ENCODE data around the gene WDR87.

The WDR87 gene

GRCh38 chr19:37905946-37906868 lies at the start of gene WDR87:
Gene WDR87 (minus strand): TSS chr19:37906594. CDS start chr19:37898239, 8,355 bp downstream.
- DNase-seq = peak; percentile 75

DNA sequence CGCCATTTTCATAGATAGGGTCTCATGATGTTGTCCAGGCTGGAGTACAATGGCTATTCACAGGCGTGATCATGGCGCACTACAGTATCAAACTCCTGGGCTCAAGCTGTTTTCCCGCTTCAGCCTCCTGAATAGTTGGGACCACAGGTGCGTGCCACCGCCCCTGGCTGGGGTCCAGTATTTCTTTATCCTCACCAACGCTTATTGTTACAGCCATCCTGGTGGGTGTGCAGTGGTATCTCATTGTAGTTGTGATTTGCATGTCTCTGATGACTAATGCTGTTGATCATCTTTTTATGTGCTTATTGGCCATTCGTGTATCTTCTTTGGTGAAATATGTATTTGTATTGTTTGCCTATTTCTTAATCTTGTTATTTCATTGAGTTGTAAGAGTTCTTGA lies 49.6 kb upstream of the WDR87 start:
- no peak for DNase-seq

GRCh38 chr19:37954421-37954874 lies 48.1 kb upstream of the WDR87 start:
- DNase-seq = no peak

DNA sequence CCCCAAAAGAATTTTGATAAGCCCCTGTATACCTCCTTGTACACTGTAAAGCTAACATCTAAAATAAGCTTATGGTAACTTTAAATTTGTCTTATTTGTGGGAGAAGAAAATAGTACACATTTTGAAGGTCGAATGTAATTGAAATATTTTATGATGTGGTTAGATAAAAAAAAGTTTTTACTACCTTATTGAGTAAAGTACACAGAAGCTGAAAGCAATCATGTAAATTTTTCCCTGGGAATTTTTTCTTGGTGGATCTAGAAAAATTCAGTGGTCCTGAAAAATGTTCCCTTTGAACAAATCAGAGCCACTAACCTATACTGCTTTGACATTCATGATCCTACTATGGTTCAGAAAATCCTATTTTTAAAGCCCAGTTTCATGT lies 47.5 kb upstream of the WDR87 start:
- no peak for DNase-seq

DNA sequence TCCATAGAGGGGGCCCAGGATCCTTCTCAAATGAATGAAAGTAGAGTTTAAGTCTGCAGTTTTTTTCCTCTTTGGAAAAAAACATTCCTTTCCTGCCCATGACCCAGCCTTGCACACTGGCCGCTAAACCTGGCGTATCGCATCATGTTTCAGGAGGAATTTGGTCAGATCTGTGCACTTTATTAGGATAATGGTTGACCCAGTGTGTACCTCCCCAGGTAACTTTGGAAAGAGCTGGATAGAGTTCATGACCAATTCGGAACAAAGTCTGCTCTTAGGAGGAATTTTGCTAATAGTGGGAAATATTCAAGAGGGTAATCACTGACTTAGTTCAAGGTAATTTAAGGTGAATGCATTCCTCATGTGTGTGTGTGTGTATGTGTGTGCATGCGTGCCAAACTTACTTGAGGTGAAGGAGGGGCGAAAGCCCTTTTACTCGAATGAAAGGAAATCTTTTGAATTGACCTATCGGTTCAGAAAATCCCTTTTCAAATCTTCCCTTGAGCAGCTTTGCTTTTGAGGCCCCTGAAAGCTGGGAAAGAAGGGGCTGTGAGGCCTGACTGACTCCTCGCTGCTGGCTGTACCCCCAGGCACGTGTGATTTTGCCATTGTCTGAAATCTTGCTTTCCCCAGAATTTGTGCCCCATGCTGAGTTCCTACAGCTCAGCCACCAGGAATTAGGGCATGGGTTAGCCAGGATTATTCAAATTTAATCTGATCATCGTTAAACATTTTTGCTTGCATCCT lies 47.0 kb upstream of the WDR87 start:
- DNase-seq = no peak

DNA sequence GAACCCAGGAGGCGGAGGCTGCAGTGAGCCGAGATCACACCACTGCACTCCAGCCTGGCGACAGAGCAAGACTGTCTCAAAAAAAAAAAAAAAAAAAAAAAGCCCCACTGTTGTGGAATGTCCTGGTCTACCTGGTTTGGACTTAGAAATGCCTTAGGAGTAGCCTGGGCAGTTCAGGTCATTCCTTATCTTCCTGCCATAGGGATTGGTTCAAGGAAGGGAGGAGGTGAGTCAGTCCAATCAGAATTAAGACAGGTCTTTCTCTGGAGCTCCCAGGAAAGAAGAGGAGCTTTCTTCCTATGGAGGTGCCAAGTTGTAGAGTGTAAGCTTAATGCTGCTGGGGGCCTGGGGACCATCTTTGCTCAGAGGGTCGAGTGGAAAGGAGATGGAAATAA lies 45.4 kb upstream of the WDR87 start:
- no peak for DNase-seq

DNA sequence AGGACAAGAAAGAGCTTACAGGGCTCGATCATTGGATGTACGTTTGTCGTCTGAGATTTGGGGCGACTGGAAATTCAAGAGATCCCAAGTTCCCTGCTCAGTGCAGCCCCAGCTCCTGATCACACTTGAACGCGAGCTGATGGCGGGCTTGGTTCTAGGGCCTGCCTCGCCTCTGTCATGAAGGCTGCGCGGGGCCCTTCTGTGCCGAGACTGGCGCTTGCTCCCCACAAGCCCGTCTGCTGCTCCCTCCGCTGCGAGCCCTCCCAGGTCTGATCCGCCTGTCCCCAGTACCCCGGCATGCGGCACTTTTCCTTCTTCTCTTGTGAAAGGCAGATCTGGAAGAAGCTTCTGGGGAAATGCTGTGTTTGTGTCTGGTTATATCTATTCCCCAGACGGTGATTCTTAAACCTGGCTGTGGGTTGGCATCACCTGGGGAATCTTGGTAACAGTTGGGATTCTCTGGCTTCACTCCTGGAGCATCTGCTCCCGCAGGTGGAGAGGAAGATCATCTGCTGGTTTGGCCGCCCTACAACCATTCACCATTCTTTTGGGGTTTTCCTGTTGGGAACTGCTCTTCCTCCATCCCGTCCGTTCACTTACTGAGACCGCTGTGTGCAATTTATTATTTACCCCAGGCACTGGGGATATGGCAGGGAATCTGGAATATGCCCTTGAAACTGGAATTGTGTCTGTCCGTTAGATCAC lies 44.2 kb upstream of the WDR87 start:
- DNase-seq = no peak

- no peak for DNase-seq
Observed at GRCh38 chr19:37948362-37948761, 42.0 kb upstream of the WDR87 start.

DNA sequence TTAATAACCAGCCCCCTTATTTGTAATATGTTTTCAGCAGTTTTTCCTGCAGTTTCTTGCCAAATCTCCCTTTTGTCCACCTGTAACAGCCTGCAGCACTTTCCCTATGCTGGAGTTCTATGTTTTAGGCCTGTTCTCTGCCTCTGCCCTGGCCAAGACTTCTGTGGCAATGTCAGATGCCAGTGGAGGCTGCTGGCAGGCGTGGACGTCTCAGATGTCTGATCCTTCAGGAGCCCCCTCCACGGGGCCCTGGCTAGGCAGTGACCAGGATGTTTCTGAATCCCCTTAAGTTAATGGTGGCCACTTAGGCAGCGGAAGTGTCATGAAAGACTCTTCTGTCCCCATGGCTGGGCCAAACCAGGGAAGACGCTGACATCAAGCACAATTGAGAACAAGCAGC lies 41.4 kb upstream of the WDR87 start:
- DNase-seq = no peak

DNA sequence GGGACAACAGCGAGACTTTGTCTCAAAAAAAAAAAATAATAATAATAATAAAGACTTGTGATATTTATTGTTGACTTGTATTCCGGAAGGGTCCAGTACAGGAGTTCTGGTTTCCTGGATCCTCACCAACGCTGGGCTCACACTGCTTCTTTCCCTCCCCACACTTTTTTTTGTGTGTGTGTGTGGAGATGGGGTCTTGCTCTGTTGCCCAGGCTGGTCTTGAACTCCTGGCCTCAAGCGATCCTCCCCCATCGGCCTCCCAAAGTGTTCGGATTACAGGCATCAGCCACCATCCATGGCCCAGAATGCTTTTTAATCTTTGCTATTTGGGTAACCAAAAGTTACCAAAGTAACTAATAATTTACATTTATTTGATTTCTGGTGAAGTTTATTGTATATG lies 39.7 kb upstream of the WDR87 start:
- DNase-seq = no peak

DNA sequence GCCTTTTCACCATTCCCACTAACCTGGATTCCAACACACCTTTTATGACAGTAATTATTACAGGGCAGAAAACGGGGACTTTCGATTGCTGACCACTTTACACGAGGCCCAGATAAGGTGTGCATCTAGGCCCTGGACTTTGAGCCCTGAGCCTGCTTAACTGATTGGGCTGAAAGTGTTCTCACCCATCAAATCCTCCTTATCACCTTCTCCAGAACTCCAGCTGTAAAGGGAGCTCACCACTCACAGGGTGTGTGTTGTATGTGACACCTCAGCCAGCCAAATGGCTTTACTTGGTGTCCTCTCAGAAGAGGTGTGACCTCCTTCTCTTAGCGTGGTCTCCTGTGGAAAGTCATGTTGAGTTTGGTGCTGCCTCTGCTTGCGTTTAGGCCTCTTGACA lies 37.1 kb upstream of the WDR87 start:
- DNase-seq = no peak

GRCh38 chr19:37942516-37942902 lies 36.1 kb upstream of the WDR87 start:
- no peak for DNase-seq

DNA sequence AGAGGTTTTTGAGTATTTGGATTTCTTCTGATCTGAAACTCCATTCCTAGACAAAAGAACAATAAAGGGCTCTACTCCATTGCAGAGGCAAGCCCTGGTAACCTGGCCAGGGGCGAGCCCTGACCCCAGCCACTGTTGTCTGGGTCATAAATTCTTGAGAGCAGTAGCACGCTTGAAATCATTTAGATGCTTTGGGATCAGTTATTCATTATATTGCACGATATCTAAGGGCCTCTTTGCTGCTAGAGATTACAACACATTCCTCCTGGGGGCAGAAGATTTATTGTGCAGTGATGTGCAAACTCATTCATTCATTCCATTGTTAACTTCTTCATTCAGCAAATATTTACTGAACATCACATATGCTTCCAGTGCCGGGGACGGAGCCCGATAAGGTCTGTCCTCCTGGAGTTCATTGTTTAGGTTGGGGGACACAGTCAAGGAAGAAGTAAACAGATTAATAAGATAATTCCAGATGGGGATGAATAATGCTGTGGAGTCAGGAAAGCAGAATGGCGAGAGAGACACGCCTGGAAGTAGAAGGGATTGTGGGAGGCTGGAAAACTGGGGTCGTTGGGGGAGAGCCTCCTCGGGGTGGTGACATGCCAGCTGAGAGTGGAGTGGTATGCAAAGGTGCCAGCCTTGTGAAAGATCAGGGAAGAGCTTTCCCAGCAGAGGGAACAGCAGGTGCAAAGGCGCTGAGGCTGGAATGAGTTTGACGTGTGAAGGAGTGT lies 35.6 kb upstream of the WDR87 start:
- no peak for DNase-seq

DNA sequence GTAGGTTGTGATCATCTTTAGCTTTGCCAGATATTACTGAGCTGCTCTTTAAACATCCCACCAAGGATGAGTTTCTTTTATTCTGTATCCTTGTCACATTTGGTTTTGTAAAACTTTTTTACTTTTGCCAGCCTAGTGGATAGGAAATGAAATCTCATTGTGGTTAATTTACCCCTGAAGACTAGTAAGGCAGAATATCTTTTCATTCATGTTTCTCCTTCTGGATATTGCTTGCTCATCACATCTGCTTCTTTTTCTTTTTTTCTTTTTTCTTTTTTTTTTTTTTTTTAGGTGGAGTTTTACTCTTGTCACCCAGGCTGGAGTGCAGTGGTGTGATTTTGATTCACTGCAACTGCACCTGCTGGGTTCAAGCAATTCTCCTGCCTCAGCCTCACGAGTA lies 32.0 kb upstream of the WDR87 start:
- DNase-seq = no peak

GRCh38 chr19:37936886-37937285 lies 30.5 kb upstream of the WDR87 start:
- no peak for DNase-seq

GRCh38 chr19:37936166-37936565 lies 29.8 kb upstream of the WDR87 start:
- DNase-seq = no peak

- DNase-seq = no peak
Observed at GRCh38 chr19:37935341-37935740, 28.9 kb upstream of the WDR87 start.

DNA sequence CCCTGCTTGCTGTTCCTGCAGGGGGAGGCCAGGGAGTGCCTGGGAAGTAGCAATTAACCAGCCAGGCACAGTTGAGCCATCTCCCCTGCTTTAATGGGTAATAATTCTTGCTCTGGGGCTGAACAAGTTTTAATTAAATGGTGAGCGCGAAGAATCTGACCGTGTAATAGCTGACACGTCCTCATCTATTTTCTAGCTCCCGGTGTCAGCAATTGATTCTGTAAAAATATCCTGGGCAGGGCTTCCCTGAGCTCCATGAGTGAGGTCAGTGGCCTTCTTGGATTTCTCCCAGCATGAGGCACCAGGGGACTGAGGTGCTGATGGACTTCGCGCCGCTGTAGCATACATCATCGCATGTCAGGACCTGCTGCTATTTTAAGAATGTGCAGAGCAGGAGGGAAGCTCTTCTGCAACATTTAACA lies 27.6 kb upstream of the WDR87 start:
- no peak for DNase-seq

DNA sequence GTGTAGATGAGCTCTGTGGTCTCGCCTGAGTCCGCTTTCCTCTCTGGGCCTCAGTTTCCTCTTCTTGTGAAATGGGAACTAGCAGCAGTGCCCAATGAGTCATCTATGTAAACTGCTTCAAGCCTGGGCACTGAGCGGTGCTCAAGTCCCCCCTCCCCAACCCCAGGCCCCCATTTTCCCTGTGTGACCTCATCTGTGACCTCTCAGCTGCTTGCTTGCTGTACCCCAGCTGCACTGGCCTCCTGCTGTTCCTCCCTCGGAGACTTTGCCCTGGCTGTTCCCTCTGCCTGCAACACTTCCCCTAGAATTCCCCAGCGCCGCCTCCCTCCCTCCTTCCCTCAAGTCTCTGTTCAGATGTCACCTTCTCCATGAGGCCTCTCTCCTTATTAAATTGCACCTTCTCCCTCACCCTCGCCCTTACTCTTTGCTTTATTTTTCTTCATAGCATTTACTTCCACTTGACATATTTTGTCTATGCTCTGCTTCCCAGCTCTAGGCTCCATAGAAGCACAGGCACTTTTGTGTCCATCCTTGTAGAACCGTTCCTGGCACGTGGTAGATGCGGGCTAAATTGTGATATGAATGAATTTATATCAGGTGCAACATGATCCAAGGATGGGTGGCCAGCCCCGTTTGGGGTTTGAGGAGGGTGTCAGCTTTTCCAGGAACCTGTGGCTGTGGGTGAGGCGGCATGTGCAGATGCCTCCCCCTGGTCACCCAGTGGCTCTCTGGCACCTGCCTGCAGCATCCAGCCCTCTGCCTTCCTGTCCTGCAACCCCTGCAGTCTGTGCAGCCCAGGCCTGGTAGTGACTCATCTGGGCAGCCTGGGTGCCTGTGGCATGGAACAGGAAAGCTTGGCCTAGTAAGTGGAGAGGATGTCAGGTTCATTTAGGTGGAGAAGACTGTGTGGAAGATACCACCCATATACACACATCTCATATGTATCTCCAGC lies 26.9 kb upstream of the WDR87 start:
- no peak for DNase-seq

DNA sequence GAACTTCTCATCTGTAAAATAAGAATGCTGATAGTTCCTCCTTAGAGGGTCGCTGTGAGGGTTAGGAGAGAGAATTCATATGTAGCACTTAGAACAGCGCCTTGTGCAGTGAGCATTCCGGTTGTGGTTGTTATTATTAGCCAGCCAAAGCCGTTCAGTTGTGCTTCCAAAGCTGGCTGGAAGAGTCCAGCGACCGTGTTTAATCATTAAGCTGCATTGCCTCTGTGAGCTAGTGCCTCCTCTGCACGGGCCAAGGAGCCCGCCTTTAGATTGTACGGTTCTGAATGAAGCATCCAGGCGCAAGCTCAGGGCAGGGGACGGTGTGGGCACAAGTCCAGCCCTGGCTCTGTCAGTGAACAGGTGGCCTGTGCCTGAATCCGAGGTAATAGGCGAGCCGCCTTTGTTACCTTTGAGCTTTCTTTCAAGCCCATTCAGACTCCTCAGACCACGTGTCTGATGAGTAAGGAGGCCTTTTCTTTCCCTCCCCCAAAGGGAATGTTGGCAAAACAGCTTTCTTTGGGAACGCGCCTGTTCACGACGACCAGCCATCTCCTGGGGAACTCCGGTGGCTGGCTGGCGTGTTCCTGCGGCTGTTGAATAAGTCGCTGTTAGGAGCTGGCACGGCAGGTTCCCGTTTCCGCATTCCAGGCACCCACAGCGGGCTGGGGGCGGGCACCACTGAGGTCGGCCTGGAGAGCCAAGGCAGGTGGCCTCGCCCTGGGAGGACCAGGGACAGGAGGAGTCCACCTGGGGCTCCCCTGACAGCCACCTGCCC lies 25.7 kb upstream of the WDR87 start:
- DNase-seq = no peak

DNA sequence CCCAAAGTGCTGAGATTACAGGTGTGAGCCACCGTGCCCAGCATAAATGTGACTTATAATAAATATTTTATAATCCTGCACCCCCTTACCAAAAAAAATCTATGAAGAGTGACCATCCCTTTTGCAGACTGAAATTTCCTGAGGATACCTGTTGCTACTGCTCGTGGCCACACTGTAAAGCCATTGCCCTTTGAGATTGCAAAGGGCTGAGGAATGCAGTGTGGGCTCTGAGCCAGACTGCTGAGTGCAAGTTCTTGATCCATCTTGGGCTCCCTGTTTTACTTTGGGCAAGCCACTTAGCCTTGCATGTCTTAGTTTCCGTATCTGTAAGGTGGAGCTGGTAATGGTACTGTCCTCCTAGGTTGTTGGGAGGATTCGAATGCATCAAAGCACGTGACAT lies 24.0 kb upstream of the WDR87 start:
- DNase-seq = no peak

Data from CD4-positive, alpha-beta T cell treated with Interleukin-17A for 4 hours (primary cell).